ENCODE data around the gene MRS2.

DNA sequence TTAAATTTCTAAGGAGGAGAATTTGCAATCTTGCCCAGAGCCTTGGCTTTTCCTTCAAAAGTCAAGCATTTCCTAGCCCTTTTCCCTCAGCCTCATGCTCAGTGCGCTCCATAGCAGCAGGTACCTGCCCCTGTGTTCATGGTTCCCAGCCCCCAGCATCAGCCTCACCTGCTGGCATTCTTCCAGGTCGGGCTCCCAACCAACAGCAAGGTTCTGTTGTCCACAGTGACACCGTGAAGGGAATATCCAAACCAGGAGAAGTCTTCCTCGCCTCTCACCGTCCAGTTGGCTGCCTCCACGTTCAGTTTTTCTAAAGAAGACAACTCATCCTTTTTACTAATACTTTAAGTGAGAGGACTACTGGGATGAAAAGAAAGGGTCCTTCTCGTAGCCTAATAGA, 43.9 kb downstream of the MRS2 start:
- TF ChIP-seq CTCF (IDR thresholded peaks at IDR 0.05): no peak
- no peak for TF ChIP-seq POLR2AphosphoS5 (IDR thresholded peaks at IDR 0.05; ENCODE audit: insufficient read depth in 1 of 2, low read depth in 1 of 2)
- no peak for TF ChIP-seq POLR2A (IDR thresholded peaks at IDR 0.05)
